Osteocyte (in vitro differentiated cells): ENCODE results near the gene SYNDIG1. TPM values are rescaled to one million over a fixed set of nuclear protein-coding genes. Genes with fewer than 3 reads are reported as not detected.

ENCODE experiments used
- DNase-seq: peaks from one replicate; pipeline ENCODE4 v3.0.0; 2021; ENCODE audit warnings: mixed read lengths; ENCODE audit not compliant: unreplicated experiment; ENCODE audit errors: extremely low spot score
- H3K27ac Mint-ChIP-seq: one replicate; pipeline ENCODE4 v1.8.0; 2021; ENCODE audit warnings: mild to moderate bottlenecking, mixed read lengths; ENCODE audit not compliant: unreplicated experiment
- H3K27me3 Mint-ChIP-seq: one replicate; pipeline ENCODE4 v1.8.0; 2021; ENCODE audit warnings: mixed read lengths; ENCODE audit not compliant: unreplicated experiment
- H3K36me3 Mint-ChIP-seq: one replicate; pipeline ENCODE4 v1.8.0; 2021; ENCODE audit warnings: mixed read lengths; ENCODE audit not compliant: unreplicated experiment
- H3K4me1 Mint-ChIP-seq: one replicate; pipeline ENCODE4 v1.8.0; 2021; ENCODE audit warnings: mixed read lengths; ENCODE audit not compliant: unreplicated experiment
- H3K4me3 Mint-ChIP-seq: one replicate; pipeline ENCODE4 v1.8.0; 2021; ENCODE audit warnings: mild to moderate bottlenecking, moderate library complexity, mixed read lengths; ENCODE audit not compliant: unreplicated experiment
- H3K9me3 Mint-ChIP-seq: one replicate; pipeline ENCODE4 v1.8.0; 2021; ENCODE audit warnings: mixed read lengths; ENCODE audit not compliant: unreplicated experiment
- total RNA-seq: library from RNA; stranded (reverse); gene quantifications from 2 replicates; pipeline ENCODE4 v1.2.1, GENCODE V29; 2021
- TF ChIP-seq, protein P1 (sequence below): fragments of 200-600 bp; sonication (generic); IDR thresholded peaks from 2 replicates; pipeline ENCODE4 v1.5.0; 2021; ENCODE audit warnings: antibody characterized with exemption, mild to moderate bottlenecking, moderate library complexity

Gene SYNDIG1
- total RNA-seq, 1 donor from 2014 or later = 0.40 TPM

- TF ChIP-seq, protein P1, sequence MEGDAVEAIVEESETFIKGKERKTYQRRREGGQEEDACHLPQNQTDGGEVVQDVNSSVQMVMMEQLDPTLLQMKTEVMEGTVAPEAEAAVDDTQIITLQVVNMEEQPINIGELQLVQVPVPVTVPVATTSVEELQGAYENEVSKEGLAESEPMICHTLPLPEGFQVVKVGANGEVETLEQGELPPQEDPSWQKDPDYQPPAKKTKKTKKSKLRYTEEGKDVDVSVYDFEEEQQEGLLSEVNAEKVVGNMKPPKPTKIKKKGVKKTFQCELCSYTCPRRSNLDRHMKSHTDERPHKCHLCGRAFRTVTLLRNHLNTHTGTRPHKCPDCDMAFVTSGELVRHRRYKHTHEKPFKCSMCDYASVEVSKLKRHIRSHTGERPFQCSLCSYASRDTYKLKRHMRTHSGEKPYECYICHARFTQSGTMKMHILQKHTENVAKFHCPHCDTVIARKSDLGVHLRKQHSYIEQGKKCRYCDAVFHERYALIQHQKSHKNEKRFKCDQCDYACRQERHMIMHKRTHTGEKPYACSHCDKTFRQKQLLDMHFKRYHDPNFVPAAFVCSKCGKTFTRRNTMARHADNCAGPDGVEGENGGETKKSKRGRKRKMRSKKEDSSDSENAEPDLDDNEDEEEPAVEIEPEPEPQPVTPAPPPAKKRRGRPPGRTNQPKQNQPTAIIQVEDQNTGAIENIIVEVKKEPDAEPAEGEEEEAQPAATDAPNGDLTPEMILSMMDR = no peak
- no peak overlapping the region for H3K27ac Mint-ChIP-seq
- no peak for DNase-seq
- H3K9me3 Mint-ChIP-seq = no peaks in the 10 kb centered on the region
- peaks cover 22% of the 10 kb centered on the region for H3K27me3 Mint-ChIP-seq
- H3K4me3 Mint-ChIP-seq = no peak overlapping the region
- H3K36me3 Mint-ChIP-seq = no peaks in the 10 kb centered on the region
- H3K4me1 Mint-ChIP-seq = no peaks in the 10 kb centered on the region
Observed at GRCh38 chr20:24478584-24478983, 9.2 kb downstream of the SYNDIG1 start.

DNA sequence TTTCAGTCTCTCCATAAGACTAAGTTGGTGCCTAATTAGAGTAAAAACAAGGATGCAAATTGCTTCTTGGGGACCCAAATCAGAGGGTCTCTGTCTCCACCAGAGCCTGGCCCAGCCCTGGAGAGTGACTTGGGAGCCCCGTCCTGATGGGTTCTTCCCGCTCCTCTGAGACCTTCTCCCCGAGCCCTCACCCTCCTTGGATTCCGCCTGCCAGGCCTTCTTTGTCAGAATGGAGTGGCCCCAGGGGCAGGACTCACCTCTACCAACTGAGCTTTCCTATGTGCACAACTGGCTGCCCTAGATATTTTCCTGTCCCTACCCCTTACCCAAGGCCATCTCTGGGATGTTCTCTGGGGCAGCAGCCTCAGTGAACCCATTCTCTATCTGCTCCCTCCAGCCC lies 9.7 kb downstream of the SYNDIG1 start:
- TF ChIP-seq, protein P1 = no peak
- no peak overlapping the region for H3K4me3 Mint-ChIP-seq
- H3K27me3 Mint-ChIP-seq = peaks cover 19% of the 10 kb centered on the region
- H3K27ac Mint-ChIP-seq = no peak overlapping the region
- DNase-seq = no peak
- H3K4me1 Mint-ChIP-seq = no peaks in the 10 kb centered on the region
- no peaks in the 10 kb centered on the region for H3K9me3 Mint-ChIP-seq
- no peaks in the 10 kb centered on the region for H3K36me3 Mint-ChIP-seq

DNA sequence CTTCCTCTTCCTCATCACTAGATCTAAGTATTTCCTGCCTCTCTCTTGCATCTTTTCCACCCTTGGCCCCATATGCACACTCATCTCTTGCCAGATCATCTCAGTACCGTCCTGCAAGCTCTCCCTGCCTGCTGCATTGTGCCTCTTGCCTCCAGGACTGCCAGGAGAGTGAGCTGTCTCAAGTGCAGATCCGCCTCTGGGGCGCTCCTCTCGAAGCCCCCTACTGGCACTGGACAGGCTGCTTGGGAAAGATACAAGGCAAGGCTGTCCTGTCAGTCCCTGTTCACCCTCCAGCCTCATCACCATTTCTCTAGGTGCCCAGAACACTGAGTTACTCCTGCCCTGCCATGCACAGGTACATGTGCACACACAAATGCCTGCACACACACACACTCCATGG lies 10.2 kb downstream of the SYNDIG1 start:
- H3K27me3 Mint-ChIP-seq = peaks cover 14% of the 10 kb centered on the region
- DNase-seq = no peak
- no peaks in the 10 kb centered on the region for H3K36me3 Mint-ChIP-seq
- TF ChIP-seq, protein P1 = no peak
- H3K4me3 Mint-ChIP-seq = no peak overlapping the region
- no peak overlapping the region for H3K27ac Mint-ChIP-seq
- H3K4me1 Mint-ChIP-seq = no peaks in the 10 kb centered on the region
- H3K9me3 Mint-ChIP-seq = no peaks in the 10 kb centered on the region

DNA sequence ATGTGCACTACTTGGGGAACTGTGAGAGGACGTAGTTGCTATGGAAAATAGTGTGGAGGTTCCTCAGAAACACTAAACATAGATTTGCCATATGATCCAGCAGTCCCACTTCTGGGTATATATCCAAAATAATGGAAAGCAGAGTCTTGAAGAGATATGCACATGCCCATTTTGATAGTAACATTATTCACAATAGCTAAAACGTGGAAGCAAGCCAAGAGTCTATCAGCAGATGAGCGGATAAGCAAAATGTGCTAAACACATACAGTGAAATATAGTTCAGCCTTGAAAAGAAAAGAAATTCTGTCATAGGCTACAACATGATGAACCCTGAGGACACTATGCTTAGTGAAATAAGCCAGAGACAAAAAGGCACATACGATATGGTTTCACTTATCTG lies 11.1 kb downstream of the SYNDIG1 start:
- no peaks in the 10 kb centered on the region for H3K9me3 Mint-ChIP-seq
- no peak overlapping the region for H3K27ac Mint-ChIP-seq
- H3K36me3 Mint-ChIP-seq = no peaks in the 10 kb centered on the region
- H3K4me3 Mint-ChIP-seq = no peak overlapping the region
- no peak for DNase-seq
- peaks cover 11% of the 10 kb centered on the region for H3K27me3 Mint-ChIP-seq
- H3K4me1 Mint-ChIP-seq = no peaks in the 10 kb centered on the region
- TF ChIP-seq, protein P1 = no peak

GRCh38 chr20:24481173-24481572 lies 11.7 kb downstream of the SYNDIG1 start:
- no peaks in the 10 kb centered on the region for H3K4me1 Mint-ChIP-seq
- DNase-seq = no peak
- H3K36me3 Mint-ChIP-seq = no peaks in the 10 kb centered on the region
- TF ChIP-seq, protein P1 = no peak
- H3K9me3 Mint-ChIP-seq = no peaks in the 10 kb centered on the region
- no peak overlapping the region for H3K27ac Mint-ChIP-seq
- H3K27me3 Mint-ChIP-seq = peaks cover 11% of the 10 kb centered on the region
- H3K4me3 Mint-ChIP-seq = no peak overlapping the region
